Stimulated activated naive CD8-positive, alpha-beta T cell treated with anti-CD3 and anti-CD28 coated beads, Interleukin-15, amount 100 ng/mL, for 72 hours (primary cell): ENCODE results near the gene AK9.
A peak's percentile ranks its signal among the peaks of the same experiment; 100 is the strongest.

Source experiments
- ATAC-seq: fragments of 150-1000 bp; cut with Tn5 transposase; 2 replicates; pipeline ENCODE4 v1.10.0; 2021; ENCODE audit warnings: mild to moderate bottlenecking, moderate library complexity
- DNase-seq, 2 donors: peaks; one replicate each; pipeline ENCODE4 v3.0.0; 2021 to 2022
- H3K27ac Mint-ChIP-seq, 2 donors: one replicate each; pipeline ENCODE4 v1.8.0; 2022; ENCODE audit warnings: mild to moderate bottlenecking in 2 of 2, mixed read lengths in 2 of 2, moderate library complexity in 2 of 2
- H3K27me3 Mint-ChIP-seq: one replicate; pipeline ENCODE4 v1.8.0; 2022; ENCODE audit warnings: mixed read lengths
- H3K4me1 Mint-ChIP-seq: one replicate; pipeline ENCODE4 v1.8.0; 2022; ENCODE audit warnings: mild to moderate bottlenecking, mixed read lengths
- H3K4me3 Mint-ChIP-seq, 2 donors: one replicate each; pipeline ENCODE4 v1.8.0; 2022; ENCODE audit warnings: mild to moderate bottlenecking in 2 of 2, mixed read lengths in 2 of 2, moderate library complexity in 1 of 2
- H3K9me3 Mint-ChIP-seq, 2 donors: one replicate each; pipeline ENCODE4 v1.8.0; 2022; ENCODE audit warnings: mixed read lengths in 2 of 2

AK9 gene

DNA sequence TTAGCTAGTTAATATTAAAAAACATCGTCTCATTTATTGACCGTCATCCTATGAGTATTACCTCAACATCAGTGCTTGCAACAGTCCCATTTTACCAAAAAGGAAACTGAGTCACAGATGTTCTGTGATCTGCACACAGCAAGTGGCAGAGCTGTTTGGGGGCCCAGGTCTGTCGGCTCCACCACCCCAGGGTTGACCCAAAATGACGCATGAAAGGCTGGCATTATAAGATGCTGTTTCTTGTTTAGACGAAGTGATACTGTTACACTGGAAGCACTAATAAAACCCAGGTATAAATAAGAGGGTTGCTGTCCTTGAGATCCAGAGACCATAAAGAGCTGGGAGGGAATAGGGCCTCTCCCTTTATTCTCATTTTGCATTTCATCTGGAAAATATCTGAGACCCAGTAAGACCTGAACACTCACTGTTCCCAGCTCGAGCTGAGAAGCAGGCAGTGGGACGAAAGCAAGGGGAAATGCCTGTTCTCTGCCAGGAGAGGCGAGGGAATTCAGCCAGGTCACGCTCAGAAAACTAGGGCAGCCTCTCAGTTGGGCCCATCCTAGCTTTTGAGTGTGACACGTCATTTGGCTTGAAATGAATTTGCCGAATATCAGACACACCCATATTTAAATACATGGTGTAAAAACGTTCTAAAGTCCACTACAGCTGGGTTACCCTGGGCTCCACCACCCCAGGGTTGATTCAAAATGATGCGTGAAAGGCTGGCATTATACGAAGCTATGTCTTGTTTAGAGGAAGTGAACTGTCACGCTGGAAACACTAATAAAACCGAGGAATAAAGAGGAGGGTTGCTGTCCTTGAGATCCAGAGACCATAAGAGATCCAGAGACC, 234.1 kb downstream of the AK9 start:
- peak overlapping the region; percentile 13 to 32 for H3K4me3 Mint-ChIP-seq
- ATAC-seq (no peak), DNase-seq (no peak)
- H3K27me3 Mint-ChIP-seq, result no peaks in the 10 kb centered on the region
- peaks cover 74% of the 10 kb centered on the region for H3K4me1 Mint-ChIP-seq
- no peak overlapping the region for H3K27ac Mint-ChIP-seq
- no peaks in the 10 kb centered on the region for H3K9me3 Mint-ChIP-seq

- DNase-seq, result no peak
- Mint-ChIP-seq H3K27ac (no peak overlapping the region), H3K9me3 (no peaks in the 10 kb centered on the region), H3K4me1 (peaks cover 73% of the 10 kb centered on the region), H3K4me3 (peak overlapping the region; percentile 14 to 64), H3K27me3 (no peaks in the 10 kb centered on the region)
- no peak for ATAC-seq
Observed at GRCh38 chr6:109456111-109456583, 234.9 kb downstream of the AK9 start.

DNA sequence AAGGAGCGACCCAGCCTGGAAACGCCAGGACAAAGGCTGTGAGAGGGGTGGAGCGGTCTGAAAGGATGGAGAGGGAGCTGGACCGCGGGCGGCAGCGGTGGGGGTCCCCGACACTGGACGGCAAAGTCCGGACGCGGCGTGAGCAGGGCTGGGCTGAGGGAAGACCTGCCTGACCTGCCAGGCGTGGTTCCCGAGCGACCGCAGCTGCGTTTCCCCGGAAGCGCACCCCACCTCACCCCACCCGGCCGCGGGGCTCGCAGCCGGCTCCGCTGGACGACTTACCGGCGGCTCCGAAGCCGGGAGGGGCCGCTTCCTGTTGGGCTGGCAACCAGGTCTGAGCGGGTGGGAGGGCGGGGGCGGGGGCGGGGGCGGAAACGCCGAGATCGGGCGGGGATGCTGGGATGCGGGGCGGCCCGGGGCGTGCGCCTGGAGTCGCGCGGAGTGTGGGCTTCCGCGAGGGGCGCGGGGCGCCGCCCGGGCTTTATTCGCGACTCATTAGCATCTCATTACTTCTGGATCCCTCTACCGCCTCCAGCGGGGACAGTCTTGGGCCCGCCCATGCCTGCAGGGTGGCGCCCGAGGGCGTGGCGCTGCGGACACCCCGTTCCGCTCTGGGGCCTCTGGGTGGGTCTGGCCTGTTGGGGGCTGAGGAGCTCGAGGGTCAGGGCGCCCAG, 235.4 kb downstream of the AK9 start, which contains the start of gene MICAL1:
TSS of gene MICAL1 (minus strand) at position 336 of the 674 bp plus-strand sequence. CDS start 1,576 bp downstream, outside the sequence.
- Mint-ChIP-seq H3K9me3 (no peaks in the 10 kb centered on the region), H3K4me3 (peak within 1 kb of the TSS; percentile 94 to 95), H3K27me3 (no peaks in the 10 kb centered on the region), H3K4me1 (peaks cover 77% of the 10 kb centered on the region), H3K27ac (peak within 1 kb of the TSS; percentile 96)
- ATAC-seq (peak; percentile 66), DNase-seq (peak; percentile 73 to 82)

- ATAC-seq (peak; percentile 72), DNase-seq (peak; percentile 72 to 84)
- H3K27me3 Mint-ChIP-seq, result no peaks in the 10 kb centered on the region
- peak overlapping the region; percentile 96 for H3K27ac Mint-ChIP-seq
- H3K4me3 Mint-ChIP-seq, result peak overlapping the region; percentile 94 to 95
- H3K4me1 Mint-ChIP-seq, result peaks cover 81% of the 10 kb centered on the region
- H3K9me3 Mint-ChIP-seq, result no peaks in the 10 kb centered on the region
Observed at GRCh38 chr6:109454496-109455436, 236.2 kb downstream of the AK9 start.

DNA sequence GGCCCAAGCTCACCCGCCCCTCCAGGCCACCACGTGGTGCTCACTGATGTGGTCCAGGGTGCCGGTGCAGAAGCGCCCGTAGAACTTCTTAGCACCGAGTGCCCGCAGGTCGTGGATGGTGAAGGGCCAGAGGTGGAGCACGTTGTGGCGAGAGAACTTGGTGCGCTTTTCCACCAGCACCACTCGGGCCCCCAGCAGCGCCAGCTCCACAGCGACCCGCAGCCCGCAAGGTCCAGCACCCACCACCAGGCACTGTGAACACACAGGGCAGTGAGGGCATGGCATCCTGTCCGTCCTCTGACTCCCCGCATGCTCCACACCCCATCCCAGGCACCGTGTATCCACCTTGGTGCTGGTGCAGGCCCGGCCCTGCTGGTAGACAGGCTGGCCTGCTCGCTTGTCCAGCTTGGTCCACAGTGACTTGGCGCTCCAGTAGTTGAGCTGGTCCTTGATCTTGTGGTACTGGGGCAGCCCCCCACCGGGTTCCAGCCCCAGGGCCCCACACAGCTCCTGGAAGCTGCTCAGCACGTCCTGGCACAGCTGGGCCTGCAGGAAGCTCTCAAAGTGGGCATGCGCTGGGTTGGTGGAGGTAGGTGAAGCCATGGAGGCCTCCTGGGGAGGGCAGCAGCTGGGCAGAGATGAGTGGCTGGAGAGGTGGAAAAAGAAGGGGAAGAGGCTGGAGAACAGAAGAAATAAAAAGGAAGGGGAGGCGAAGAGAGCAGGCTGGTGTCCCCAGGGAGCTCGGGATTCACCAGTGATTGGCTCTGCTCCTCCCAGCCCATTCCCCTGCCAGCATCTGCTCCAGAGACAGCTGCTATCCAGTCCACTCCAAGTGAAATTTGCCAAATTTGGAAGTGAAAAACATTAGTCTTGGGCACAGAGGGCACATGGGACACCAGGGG, 237.2 kb downstream of the AK9 start:
- ATAC-seq (no peak), DNase-seq (no peak)
- Mint-ChIP-seq H3K4me3 (peak overlapping the region; percentile 94 to 95), H3K27ac (peak overlapping the region; percentile 96), H3K27me3 (no peaks in the 10 kb centered on the region), H3K9me3 (no peaks in the 10 kb centered on the region), H3K4me1 (peaks cover 81% of the 10 kb centered on the region)

DNA sequence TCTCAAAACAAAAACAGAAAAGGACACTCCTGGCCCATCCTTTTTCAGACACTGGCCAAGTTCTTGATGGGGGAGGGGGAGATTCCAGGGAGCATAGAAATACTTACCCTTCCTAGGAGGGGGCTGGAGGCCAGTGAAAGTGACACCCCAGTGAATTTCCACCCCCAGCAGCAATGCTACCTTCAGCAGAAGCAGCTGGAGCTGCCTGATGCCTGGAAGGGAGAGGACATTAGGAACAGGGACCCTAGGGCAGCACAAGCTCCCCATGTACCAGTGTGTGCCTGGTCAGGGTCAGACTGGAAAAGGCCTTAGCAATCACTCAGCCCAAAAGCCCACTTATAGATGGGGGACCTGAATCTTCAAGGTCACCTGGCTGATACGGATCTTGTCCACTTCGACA, 237.8 kb downstream of the AK9 start:
- H3K27ac Mint-ChIP-seq, result peak overlapping the region in 1 of 2 donors; percentile 54
- H3K4me3 Mint-ChIP-seq, result no peak overlapping the region
- no peaks in the 10 kb centered on the region for H3K27me3 Mint-ChIP-seq
- DNase-seq (no peak), ATAC-seq (no peak)
- no peaks in the 10 kb centered on the region for H3K9me3 Mint-ChIP-seq
- H3K4me1 Mint-ChIP-seq, result peaks cover 82% of the 10 kb centered on the region

DNA sequence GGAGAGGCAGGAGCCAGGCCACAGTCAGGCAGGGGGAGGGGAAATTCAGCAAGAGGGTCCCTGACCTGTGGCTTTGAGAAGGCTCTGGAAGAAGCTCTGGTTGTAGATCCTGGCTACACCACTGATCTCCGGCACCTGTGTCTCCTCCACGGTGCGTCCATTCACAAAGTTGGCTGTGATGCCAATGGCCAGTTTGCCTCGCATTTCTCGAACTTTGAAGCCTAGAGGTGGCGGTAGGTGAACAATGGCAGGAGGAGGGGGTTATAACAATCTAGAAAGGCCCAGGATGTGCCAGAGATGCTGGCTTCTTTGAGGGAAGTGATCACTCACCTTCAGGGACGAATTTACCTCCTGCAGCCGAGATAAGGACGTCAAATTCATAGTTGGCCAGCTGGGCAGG, 238.8 kb downstream of the AK9 start:
- Mint-ChIP-seq H3K4me3 (no peak overlapping the region), H3K27me3 (no peaks in the 10 kb centered on the region), H3K4me1 (peaks cover 78% of the 10 kb centered on the region), H3K9me3 (no peaks in the 10 kb centered on the region), H3K27ac (no peak overlapping the region)
- no peak for DNase-seq
- no peak for ATAC-seq

DNA sequence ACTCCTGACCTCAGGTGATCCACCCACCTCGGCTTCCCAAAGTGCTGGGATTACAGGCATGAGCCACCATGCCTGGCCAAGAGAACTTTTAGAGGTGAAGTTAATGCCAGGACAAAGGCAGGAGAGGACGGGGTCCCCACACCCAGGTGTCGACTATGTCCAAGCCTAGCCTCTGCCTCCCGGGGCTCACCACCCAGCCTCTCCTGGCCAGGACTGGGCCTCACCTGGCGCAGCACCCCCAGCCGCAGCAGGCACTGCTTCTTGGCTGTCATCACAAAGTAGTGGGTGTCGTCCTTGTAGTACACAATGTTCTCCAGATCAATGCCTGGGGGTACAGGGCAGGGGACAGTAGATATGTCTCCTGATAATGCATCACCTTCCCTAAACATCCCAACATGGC, 239.6 kb downstream of the AK9 start:
- H3K27ac Mint-ChIP-seq, result no peak overlapping the region
- no peak overlapping the region for H3K4me3 Mint-ChIP-seq
- H3K9me3 Mint-ChIP-seq, result no peaks in the 10 kb centered on the region
- no peak for ATAC-seq
- H3K27me3 Mint-ChIP-seq, result no peaks in the 10 kb centered on the region
- DNase-seq, result no peak
- peaks cover 70% of the 10 kb centered on the region for H3K4me1 Mint-ChIP-seq

DNA sequence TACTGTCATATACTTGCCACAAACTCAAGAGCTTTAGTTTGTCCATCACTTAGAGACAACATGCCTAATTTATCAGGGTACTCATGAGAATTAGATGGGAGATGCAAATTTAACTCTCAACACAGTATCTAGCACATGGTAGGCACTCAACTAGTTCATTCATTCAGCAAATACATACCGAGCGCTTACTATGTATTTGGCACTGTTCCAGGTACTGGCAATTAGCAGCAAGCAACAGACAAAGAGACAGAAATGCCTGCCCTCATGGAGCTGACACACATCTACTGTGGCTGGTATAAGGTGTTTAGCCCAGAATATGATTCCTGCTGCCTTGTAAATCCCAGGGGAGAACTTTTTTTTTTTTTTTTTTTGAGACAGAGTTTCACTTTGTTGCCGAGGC, 240.2 kb downstream of the AK9 start:
- ATAC-seq (no peak), DNase-seq (no peak)
- Mint-ChIP-seq H3K9me3 (no peaks in the 10 kb centered on the region), H3K27me3 (no peaks in the 10 kb centered on the region), H3K27ac (no peak overlapping the region), H3K4me1 (peaks cover 66% of the 10 kb centered on the region), H3K4me3 (no peak overlapping the region)

DNA sequence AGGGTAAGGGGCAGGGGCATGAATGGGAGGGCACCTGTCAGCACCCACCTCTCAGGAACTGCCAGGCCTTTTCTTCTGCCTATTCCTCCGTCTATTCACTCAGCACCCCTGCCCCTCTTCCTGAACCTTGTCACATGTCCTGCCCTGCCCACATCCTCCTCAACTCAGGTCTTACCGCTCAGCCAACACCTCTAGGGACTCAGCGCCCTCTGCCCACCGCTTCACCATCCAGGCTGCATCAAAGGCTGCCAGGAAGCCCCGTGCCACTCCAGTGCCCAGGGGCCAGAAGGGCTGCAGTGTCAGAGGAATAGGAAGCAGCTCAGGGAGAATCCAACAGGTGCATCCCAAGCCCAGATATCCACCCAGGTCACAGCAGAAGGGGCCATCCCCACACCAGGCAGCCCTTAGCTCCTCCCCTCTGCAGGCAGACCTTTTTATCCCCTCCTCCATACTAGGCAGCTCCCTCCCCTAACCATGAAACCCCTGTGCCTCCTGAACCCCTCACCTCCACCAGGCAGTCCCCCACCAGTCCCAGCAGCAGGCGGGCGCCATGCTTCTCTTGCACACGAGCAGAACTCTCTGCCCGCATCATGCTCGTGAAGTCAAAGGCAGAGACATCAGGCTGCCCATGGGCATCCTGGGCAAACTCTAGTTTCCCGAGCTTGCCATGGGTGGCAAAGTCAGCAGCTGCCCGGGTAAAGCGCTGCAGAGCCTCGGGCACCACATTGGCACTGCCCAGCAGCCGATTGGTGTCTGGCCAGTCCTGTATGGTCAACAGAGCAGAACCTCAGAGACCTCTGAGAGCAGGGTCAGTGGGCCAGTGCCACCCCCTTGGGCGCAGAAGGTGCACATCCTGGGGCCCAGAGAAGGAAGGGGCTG, 241.0 kb downstream of the AK9 start:
- Mint-ChIP-seq H3K9me3 (no peaks in the 10 kb centered on the region), H3K27me3 (no peaks in the 10 kb centered on the region), H3K4me1 (peaks cover 72% of the 10 kb centered on the region), H3K4me3 (peak overlapping the region; percentile 21 to 76), H3K27ac (peak overlapping the region; percentile 83 to 90)
- ATAC-seq (peak; percentile 70), DNase-seq (peak in 1 of 2 donors; percentile 47)

DNA sequence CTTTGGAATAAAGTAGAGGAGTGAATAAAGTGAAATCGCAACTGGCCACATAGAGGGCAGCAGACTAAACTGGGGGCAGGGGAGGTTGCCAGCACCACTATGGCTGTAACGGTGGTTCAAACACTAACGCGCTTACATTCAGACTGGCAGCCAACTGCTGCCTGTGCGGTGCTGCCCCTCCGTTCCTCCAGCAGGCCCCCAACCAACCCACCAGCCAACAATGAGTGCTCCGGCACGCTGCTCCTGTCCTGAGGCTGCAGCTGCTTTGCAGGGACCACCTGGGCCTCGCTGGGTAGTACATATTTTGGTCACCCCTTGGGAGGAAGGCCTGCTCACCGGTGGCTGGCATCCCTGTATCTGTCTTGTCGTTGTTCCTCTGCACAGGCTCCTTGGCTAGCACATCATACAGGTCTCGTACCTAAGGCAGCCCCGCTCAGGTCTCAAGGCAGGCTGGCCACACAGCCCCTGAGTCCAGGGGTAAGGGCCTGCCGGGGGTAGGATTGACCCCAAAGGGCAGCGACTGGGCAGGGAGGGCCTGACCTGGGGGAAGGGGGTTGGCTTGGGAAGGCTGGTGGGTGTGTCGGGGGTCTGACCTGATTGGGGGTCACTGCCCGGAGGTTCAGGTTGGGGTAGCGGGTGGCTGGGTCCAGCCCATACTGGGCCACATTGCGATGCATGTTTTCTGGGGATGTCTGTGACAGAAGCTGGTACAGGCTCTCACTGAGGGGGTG, 241.8 kb downstream of the AK9 start:
- H3K4me3 Mint-ChIP-seq, result no peak overlapping the region
- H3K27ac Mint-ChIP-seq, result no peak overlapping the region
- no peak for DNase-seq
- ATAC-seq, result peak; percentile 27
- peaks cover 70% of the 10 kb centered on the region for H3K4me1 Mint-ChIP-seq
- H3K9me3 Mint-ChIP-seq, result no peaks in the 10 kb centered on the region
- H3K27me3 Mint-ChIP-seq, result no peaks in the 10 kb centered on the region

DNA sequence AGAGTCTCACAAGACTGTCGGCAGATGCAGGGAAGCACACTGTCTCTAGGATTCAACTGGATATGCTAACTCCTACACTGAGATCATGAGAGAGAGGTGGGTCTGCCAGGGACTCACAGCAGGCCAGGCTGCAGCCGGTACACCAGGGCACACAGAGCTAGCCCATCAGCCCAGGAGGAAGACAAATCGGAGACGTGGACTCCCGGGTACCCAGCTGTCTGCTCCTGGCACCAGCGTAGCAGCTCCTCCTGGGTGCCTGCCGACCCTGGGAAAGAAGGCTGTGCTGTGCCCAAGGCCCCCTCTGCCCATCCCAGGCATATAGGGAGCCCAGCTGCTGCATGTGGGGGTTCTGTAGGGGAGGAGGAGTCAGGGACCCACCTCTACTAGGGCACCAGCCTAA, 242.4 kb downstream of the AK9 start:
- no peak overlapping the region for H3K4me3 Mint-ChIP-seq
- H3K4me1 Mint-ChIP-seq, result peaks cover 69% of the 10 kb centered on the region
- H3K27ac Mint-ChIP-seq, result no peak overlapping the region
- H3K27me3 Mint-ChIP-seq, result no peaks in the 10 kb centered on the region
- H3K9me3 Mint-ChIP-seq, result no peaks in the 10 kb centered on the region
- ATAC-seq, result no peak
- no peak for DNase-seq

DNA sequence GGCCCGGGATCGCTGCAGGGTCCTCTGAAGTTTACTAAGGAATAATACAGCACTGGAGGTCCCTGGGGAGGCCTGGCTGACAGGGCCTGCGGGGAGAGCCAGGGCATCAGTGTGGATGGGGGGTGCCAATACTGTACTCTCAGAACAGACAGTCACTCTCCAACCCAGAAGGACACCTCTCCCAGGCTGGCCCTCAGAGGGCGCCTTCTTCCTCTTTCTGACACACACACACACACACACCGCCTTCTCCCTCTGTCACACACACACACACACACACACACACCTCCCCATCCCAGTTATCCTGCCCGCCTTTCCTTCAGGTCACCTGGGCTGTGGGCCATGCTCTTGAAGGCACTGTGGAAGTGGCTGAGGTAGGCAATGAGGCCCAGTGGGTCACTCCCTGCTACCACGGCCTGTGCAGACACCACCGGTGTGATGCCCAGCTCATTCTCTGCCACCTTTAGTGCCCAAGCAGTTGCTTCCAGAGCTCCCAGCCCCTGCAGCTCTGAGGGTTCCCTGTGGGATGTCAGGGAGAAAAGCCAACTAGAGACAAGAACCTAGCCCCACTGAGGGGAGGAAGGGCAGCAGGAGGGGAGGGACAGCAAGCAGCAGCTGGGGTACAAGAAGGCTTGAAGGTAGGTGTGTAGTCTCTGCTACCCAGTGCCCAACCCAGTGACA, 243.0 kb downstream of the AK9 start:
- H3K27ac Mint-ChIP-seq, result no peak overlapping the region

More for the DNA sequence above, 243.0 kb downstream of the AK9 start:
- Mint-ChIP-seq H3K4me1 (peaks cover 69% of the 10 kb centered on the region), H3K9me3 (no peaks in the 10 kb centered on the region), H3K4me3 (no peak overlapping the region), H3K27me3 (no peaks in the 10 kb centered on the region)
- ATAC-seq (no peak), DNase-seq (no peak)
